ENCODE measurements around the gene LPIN3.

GRCh38 chr20:41390889-41391288, 50.3 kb downstream of the LPIN3 start:
- no peak for TF ChIP-seq EZH2 (IDR thresholded peaks at IDR 0.05; ENCODE audit: borderline replicate concordance, low read depth, low read length, severe bottlenecking)
- TF ChIP-seq POLR2AphosphoS5 (IDR thresholded peaks at IDR 0.05; ENCODE audit: insufficient read depth, low read depth, low read length) = no peak
- TF ChIP-seq CTCF (IDR thresholded peaks at IDR 0.05; ENCODE audit: extremely low read depth in 1 of 2, insufficient read depth in 1 of 2, low read depth in 1 of 2, low read length in 2 of 2) = no peak
- no peak for TF ChIP-seq MAX (IDR thresholded peaks at IDR 0.05; ENCODE audit: insufficient read depth, insufficient read length)
- TF ChIP-seq POLR2A (IDR thresholded peaks at IDR 0.05; ENCODE audit: low read depth, low read length) = no peak
- TF ChIP-seq GATA2 (IDR thresholded peaks at IDR 0.05; ENCODE audit: insufficient read depth, insufficient read length, low read depth, low read length) = no peak
- TF ChIP-seq FOS (IDR thresholded peaks at IDR 0.05; ENCODE audit: borderline replicate concordance, insufficient read depth, low read length) = no peak
